Endothelial cell of umbilical vein (primary cell): Measurements from ENCODE around the gene AGR2.

Experiments used
- EZH2 ChIP-seq: IDR thresholded peaks from 2 replicates; pipeline ENCODE4 v1.6.1; 2012; ENCODE audit warnings: borderline replicate concordance, low read depth, mild to moderate bottlenecking, moderate library complexity, low read length, inconsistent platforms; ENCODE audit not compliant: severe bottlenecking
- POLR2A ChIP-seq: IDR thresholded peaks from 2 replicates; pipeline ENCODE4 v1.6.1; 2012; ENCODE audit warnings: low read depth, mild to moderate bottlenecking, control low read depth, low read length
- TF ChIP-seq, protein P1 (sequence below), 2 donors: IDR thresholded peaks; 1 replicate in 1 of 2; 2 replicates in 1 of 2; pipeline ENCODE4 v1.5.1; 2011; ENCODE audit warnings: low read length in 2 of 2, mild to moderate bottlenecking in 2 of 2, moderate library complexity in 2 of 2, control low read depth in 1 of 2, inconsistent platforms in 1 of 2, low read depth in 1 of 2; ENCODE audit not compliant: insufficient read depth in 1 of 2; ENCODE audit errors: extremely low read depth in 1 of 2
- TF ChIP-seq, protein P2 (sequence below): IDR thresholded peaks from 2 replicates; pipeline ENCODE4 v1.6.1; 2011; ENCODE audit not compliant: insufficient read depth, insufficient read length

DNA sequence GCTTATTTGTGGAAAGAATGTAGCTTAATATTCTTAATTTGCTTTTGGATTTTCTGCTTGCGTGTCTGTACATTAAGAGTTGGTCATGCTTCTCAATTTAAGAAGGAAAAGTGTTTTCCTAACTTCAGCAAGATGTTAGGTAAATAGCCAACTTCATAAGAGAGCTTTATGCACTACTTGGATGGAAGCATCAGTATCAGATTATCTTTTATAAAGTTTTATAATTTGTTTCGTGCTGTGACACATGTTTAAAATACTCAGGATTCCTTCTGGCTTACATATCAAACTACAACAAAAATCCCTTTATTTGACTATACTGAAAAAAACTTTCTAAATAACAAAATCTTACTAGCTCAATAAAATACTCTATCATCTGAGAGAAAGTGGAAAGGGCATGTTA is 34.8 kb upstream of the AGR2 start:
- TF ChIP-seq, protein P1, sequence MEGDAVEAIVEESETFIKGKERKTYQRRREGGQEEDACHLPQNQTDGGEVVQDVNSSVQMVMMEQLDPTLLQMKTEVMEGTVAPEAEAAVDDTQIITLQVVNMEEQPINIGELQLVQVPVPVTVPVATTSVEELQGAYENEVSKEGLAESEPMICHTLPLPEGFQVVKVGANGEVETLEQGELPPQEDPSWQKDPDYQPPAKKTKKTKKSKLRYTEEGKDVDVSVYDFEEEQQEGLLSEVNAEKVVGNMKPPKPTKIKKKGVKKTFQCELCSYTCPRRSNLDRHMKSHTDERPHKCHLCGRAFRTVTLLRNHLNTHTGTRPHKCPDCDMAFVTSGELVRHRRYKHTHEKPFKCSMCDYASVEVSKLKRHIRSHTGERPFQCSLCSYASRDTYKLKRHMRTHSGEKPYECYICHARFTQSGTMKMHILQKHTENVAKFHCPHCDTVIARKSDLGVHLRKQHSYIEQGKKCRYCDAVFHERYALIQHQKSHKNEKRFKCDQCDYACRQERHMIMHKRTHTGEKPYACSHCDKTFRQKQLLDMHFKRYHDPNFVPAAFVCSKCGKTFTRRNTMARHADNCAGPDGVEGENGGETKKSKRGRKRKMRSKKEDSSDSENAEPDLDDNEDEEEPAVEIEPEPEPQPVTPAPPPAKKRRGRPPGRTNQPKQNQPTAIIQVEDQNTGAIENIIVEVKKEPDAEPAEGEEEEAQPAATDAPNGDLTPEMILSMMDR (IDR thresholded peaks at IDR 0.05; ENCODE audit: extremely low read depth in 1 of 2, insufficient read depth in 1 of 2, low read depth in 1 of 2, low read length in 2 of 2), result no peak
- no peak for TF ChIP-seq EZH2
- TF ChIP-seq POLR2A, result no peak
- TF ChIP-seq, protein P2, sequence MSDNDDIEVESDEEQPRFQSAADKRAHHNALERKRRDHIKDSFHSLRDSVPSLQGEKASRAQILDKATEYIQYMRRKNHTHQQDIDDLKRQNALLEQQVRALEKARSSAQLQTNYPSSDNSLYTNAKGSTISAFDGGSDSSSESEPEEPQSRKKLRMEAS, result no peak
